Measurements from ENCODE around the gene IPP.

IPP gene

DNA sequence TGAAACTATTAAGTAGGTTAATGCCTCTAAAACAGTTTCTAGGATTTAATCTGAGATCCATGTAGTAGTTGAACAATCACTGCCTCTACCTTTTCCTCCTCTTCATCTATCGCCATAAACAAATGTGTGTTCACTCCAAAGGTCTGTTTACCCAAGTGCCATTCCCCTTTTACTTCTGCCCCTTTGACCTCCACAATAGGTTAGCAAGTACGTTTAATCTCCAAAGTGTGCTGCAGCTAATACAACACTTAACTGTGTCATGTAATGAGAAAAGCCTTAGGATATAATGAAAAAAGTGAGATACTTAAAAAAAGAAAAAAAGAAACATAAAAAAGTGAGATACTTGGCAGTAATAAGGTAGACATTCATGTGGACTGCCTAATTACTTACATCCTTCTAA is 92.3 kb downstream of the IPP start:
- TF ChIP-seq POLR2A (IDR thresholded peaks at IDR 0.05; ENCODE audit: low read length), result no peak
- TF ChIP-seq GATA1 (IDR thresholded peaks at IDR 0.05; ENCODE audit: low read depth, low read length), result no peak
- no peak for DNase-seq

DNA sequence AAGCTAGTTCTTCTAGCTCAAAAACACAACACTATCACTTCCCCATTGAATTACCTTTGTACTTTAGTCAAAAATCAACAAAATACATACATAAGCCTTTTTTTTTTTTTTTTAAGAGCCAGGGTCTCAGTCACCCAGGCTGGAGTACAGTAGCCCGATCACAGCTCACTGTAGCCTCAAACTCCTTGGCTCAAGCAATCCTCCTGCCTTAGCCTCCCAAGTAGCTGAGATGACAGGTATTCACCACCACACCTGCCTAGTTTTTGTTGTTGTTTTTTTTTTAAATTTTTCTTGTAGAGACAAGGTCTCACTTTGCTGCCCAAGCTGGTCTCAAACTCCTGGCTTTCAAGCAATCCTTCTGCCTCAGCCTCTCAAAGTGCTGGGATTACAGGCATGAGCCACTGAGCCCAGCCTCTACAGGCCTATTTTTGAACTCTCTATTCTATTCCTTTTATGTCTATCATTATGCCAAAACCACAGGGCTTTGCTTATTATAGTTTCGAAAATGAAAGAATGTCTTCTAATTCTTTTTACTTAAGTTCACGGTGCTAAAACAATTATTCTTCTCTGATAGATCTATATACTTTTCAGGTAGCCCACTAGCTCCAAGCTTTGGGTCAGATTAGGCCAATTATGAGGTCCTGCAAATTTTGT is 93.8 kb downstream of the IPP start:
- no peak for TF ChIP-seq POLR2A (IDR thresholded peaks at IDR 0.05; ENCODE audit: low read length)
- TF ChIP-seq GATA1 (IDR thresholded peaks at IDR 0.05; ENCODE audit: low read depth, low read length), result no peak
- no peak for DNase-seq

DNA sequence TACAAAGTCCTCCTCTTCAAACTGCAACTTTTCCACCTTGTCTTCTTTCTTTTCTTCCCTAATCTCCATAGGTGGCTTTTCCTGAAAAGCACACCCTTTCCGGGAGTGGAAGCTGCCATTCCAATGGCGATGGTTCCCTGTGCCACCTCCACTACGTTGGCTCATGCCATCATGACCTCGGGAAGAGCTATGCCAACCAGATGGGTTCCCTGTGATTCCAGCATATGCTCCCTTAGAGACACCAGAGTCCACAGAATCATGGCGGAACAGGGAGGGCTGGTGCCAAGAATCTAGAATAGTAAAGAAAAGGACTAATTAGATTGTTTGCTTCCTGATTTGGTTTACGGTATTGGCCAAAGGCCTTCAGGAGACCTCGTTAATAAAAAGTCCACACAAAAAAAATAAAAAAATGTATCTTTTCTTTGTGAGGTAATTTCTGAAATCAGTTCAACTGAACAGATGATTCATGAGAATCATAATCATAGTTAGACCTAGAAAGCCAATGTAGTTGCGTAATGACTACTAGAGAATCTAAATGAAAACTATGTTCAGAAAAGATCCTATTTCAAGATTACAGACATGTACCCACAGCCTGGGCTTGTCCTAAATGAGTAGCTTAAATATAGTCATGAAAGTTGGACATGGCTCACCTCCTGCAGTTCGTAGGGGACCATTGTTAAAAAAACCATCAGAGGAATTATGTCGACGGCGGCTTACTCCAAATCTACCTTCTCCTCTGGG is 95.7 kb downstream of the IPP start:
- TF ChIP-seq GATA1 (IDR thresholded peaks at IDR 0.05; ENCODE audit: low read depth, low read length) (no peak), POLR2A (IDR thresholded peaks at IDR 0.05; ENCODE audit: low read length) (no peak)
- DNase-seq, result no peak

Data from erythroblast (primary cell).